ENCODE results near the gene S1PR5.

DNA sequence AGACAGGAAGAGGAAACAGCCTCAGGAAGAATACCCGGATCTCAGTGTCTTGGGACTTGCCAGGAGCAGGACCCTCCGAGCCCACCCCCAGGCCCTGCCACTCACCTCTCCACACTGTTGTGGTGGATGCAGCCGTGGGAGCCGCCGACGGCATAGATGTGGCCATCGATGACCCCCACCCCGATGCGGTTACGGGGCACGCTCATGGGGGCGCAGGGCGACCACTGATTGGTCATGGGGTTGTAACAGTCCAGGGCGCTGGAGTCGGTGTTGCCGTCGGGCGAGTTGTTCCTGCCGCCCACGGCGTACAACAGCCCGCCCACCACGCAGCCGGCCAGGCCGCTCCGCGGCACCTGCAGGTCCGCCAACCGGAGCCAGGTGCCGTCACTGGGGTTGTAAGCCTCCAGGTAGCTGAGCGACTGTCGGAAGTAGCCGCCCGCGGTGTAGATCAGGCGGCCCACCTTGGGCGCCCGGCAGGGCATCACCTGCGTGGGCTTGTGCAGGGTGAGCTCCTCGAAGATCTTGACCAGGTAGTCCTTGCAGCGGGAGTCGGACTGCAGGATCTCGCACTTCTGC is 25.7 kb downstream of the S1PR5 start:
- TF ChIP-seq, protein P1, sequence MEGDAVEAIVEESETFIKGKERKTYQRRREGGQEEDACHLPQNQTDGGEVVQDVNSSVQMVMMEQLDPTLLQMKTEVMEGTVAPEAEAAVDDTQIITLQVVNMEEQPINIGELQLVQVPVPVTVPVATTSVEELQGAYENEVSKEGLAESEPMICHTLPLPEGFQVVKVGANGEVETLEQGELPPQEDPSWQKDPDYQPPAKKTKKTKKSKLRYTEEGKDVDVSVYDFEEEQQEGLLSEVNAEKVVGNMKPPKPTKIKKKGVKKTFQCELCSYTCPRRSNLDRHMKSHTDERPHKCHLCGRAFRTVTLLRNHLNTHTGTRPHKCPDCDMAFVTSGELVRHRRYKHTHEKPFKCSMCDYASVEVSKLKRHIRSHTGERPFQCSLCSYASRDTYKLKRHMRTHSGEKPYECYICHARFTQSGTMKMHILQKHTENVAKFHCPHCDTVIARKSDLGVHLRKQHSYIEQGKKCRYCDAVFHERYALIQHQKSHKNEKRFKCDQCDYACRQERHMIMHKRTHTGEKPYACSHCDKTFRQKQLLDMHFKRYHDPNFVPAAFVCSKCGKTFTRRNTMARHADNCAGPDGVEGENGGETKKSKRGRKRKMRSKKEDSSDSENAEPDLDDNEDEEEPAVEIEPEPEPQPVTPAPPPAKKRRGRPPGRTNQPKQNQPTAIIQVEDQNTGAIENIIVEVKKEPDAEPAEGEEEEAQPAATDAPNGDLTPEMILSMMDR (IDR thresholded peaks at IDR 0.05; ENCODE audit: control extremely low read depth in 1 of 3, insufficient read depth in 1 of 3, low read depth in 1 of 3, low read length in 3 of 3), result no peak
- no peak for TF ChIP-seq TCF12 (IDR thresholded peaks at IDR 0.05; ENCODE audit: low read depth, low read length)
- TF ChIP-seq POLR2AphosphoS5 (IDR thresholded peaks at IDR 0.05; ENCODE audit: low read depth, low read length), result no peak
- no peak for TF ChIP-seq EZH2 (IDR thresholded peaks at IDR 0.05; ENCODE audit: low read depth, low read length, severe bottlenecking)
- TF ChIP-seq JUN (IDR thresholded peaks at IDR 0.05; ENCODE audit: low read depth, low read length), result no peak
- TF ChIP-seq BCL11A (IDR thresholded peaks at IDR 0.05; ENCODE audit: low read depth in 2 of 2, low read length in 2 of 2), result no peak
- TF ChIP-seq, protein P2, sequence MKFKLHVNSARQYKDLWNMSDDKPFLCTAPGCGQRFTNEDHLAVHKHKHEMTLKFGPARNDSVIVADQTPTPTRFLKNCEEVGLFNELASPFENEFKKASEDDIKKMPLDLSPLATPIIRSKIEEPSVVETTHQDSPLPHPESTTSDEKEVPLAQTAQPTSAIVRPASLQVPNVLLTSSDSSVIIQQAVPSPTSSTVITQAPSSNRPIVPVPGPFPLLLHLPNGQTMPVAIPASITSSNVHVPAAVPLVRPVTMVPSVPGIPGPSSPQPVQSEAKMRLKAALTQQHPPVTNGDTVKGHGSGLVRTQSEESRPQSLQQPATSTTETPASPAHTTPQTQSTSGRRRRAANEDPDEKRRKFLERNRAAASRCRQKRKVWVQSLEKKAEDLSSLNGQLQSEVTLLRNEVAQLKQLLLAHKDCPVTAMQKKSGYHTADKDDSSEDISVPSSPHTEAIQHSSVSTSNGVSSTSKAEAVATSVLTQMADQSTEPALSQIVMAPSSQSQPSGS (IDR thresholded peaks at IDR 0.05; ENCODE audit: low read length), result no peak
- TF ChIP-seq SRF (IDR thresholded peaks at IDR 0.05; ENCODE audit: low read depth, low read length), result no peak
- TF ChIP-seq POLR2A (IDR thresholded peaks at IDR 0.05; ENCODE audit: control extremely low read depth in 1 of 2, low read depth in 2 of 2, low read length in 2 of 2), result no peak

Data from H1 (cell line).